Kidney tubule cell (primary cell): ENCODE data around the gene PTPRE.

ENCODE experiments used
- DNase-seq: peaks from one replicate; pipeline ENCODE4 v3.0.0-alpha.2; 2018; ENCODE audit warnings: low spot score

Gene PTPRE

GRCh38 chr10:127926455-127926854 is 19.6 kb downstream of the PTPRE start:
- no peak for DNase-seq

GRCh38 chr10:127928021-127928806 is 21.3 kb downstream of the PTPRE start:
- DNase-seq: no peak

- no peak for DNase-seq
Observed at GRCh38 chr10:127932521-127933270, 25.8 kb downstream of the PTPRE start.

GRCh38 chr10:127933271-127933670 is 26.4 kb downstream of the PTPRE start:
- no peak for DNase-seq

DNA sequence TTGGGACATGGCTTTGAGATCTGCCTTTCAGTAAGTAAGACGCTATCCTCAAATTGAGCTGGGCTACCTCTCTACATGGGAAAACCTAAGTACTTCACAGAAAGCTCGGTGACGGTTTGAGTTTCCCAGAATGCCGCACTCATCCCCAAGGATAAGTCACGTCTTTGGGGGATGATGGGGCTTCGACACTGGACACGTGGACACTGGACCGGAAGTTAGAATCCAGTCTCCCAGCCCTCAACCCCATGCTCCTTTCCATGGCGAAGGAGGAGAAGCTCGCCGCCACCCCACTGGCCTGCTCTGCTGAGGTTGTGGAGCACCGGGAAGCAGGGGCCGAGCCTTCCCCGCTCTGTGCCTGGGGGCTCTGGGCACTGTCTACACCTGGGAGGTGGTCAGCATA is 27.5 kb downstream of the PTPRE start:
- DNase-seq: no peak

DNA sequence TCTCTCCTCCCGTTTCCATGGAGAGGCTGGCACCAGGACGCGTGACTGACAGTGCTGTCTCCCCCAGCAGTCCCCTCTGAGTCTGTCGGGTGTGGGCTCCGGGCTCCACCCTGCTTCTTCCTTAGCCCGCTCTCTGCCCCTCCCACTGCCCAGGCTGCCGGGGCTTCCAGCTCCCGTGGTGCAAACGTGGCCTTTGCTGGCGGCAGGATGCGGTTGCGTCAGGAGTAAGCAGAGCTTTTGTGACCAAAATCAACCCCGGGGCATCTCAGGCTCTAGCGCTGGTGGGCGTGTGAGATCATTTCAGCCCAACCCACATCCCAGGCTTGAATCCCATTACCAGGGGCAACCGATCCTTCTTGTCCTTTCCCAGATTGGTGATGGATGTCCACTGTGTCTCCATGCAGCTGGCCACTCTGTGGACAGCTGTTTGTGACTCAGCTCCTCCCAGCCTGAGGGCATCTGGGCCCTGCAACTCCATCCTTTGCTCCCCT is 28.2 kb downstream of the PTPRE start:
- DNase-seq: no peak

- DNase-seq: peak; percentile 36
Observed at GRCh38 chr10:127937069-127937468, 30.2 kb downstream of the PTPRE start.

DNA sequence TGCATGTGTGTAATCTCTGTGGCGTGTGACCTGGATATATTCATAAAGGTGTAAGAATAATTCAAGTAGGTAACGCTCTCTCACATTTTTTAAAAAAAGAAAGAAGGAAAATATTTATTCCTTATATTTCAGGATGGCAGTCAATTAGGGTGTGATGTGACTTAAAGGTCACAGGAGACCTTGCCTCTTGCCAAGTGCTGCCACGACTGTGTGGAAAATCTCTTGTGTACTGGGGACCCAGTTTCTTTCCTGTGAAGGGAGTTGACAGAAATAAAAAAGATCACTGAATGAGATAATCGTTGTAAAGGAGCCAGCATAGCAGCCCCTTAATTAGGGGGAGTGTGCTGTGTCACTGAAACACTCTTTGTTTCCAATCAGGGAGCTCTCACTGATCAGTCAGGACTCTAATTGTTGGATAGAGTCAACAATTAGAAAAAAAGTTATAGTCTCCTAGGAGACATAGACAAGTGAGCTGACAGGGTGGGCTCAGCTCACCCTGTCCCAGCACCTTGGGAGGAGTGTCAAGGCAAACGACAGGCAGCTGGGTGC is 31.1 kb downstream of the PTPRE start:
- no peak for DNase-seq

DNA sequence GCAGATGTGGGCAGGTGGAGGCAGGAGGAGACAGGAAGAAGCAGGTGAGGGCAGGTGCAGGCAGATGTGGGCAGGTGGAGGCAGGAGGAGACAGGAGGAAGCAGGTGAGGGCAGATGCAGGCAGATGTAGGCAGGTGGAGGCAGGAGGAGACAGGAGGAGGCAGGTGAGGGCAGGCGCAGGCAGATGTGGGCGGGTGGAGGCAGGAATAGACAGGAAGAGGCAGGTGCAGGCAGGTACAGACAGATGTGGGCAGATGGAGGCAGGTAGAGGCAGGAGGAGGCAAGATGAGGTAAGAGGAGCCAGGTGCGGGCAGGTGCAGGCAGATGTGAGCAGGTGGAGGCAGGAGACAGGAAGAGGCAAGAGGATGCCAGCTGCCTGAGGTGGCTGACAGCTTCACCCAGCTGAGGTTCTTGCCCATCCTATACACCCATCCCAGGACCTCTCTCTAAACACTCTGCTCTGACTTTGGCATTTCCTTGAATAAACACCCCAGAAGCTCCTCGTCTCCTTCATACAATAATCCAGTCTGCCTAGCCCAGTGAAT is 33.0 kb downstream of the PTPRE start:
- no peak for DNase-seq

DNA sequence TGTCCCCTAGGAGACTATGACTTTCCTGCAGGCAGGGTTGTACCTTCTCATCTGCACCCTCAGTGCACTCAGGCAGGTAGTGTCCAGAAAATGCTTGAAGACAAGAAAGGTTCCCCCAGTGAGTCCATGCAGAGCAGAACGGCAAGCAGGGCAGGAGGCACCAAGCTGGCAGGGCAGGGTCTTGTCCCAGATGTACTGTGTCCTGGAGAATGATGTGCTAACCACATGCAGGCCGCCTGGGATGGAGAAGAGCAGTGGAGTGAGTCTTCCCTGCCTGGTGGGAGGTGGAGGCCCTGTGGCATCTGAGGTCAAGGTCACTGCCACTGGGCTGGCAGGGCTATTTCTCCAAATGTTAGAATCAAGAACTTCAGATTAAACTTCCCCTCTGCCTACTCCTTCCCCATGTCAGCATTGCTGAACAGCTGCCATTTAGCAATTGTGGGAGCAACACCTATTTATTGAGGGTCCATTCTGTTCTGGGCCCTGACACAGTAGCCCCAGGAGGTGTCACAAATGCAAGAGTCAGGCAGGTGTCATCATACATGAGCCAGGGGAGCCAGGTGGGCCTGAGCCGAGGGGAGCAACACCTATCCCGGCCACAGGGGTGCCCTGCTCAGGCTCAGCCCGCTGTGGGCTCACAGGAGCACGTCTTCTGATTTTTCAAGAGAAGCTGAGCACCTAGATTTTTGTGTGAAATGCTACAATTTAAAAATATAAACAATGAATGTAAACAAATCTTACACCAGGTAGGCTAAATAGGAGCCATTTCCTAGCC is 34.1 kb downstream of the PTPRE start:
- DNase-seq: no peak

GRCh38 chr10:127942811-127943210 is 35.9 kb downstream of the PTPRE start:
- no peak for DNase-seq

GRCh38 chr10:127943336-127943910 is 36.5 kb downstream of the PTPRE start:
- no peak for DNase-seq

GRCh38 chr10:127944256-127944655 is 37.4 kb downstream of the PTPRE start:
- DNase-seq: no peak

- DNase-seq: peak; percentile 94
Observed at GRCh38 chr10:127945341-127945758, 38.4 kb downstream of the PTPRE start.

GRCh38 chr10:127945948-127946711 is 39.2 kb downstream of the PTPRE start:
- no peak for DNase-seq

DNA sequence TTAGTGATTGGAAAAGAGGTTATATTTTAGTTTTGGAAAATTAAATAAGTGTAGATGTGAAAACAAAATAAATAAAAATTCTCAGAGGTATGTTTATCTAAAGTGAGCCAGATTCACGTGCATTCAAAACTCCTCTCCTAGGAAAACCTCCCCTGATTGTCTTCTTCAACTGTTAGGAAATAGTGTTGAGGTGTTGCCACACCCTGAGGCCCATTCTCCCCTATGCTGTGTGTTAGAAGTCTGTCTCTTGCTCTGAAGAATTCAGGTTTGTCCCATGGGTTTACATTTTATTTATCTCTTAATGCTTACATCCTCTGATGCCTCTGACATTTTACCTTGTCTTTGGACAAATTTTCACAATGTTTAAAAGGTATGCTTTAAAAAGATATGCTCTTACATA is 40.3 kb downstream of the PTPRE start:
- no peak for DNase-seq

DNA sequence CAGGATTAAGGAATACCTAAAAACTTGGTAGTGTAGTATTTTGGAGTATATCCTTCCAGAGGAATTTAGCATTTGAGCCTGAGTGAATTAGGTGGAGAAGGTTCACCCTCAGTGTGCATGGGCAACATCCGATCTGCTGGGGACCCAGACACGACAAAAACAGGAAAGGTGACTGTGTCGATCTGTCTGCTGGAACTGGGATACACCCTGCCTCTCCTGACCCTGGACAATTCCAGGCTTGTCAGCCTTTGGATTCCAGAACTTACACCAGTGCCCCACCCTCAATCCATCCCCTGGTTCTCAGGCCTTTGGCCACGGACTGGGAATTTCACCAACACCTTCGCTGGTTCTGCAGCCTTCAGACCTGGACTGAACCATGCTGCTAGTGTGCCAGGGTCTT is 41.9 kb downstream of the PTPRE start:
- DNase-seq: no peak

- no peak for DNase-seq
Observed at GRCh38 chr10:127949831-127950230, 42.9 kb downstream of the PTPRE start.

- no peak for DNase-seq
Observed at GRCh38 chr10:127951861-127952574, 45.1 kb downstream of the PTPRE start.

DNA sequence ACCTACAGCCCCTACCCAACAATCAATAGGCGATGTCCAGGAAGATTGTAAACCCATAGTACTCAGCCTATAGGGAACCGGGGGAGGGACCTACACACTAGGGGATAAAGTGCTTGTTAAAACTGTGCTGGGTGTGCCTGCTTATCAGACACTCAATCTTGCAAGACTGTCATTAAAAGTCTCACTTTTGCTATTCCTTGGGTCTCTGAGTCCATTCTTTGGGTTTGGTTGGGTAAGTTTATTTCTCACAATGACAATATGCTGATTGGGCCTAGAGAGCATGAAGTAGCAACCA is 45.6 kb downstream of the PTPRE start:
- no peak for DNase-seq
